ENCODE measurements around the gene FLYWCH2. TPM values are rescaled to one million over a fixed set of nuclear protein-coding genes. Genes with fewer than 3 reads are reported as not detected.

Gene FLYWCH2
- total and polyA plus RNA-seq, 2 of the 8 experiments (the other 6 are each of a cell fraction or from before 2014, with no cell fraction given) = 16.4 to 30.7 TPM

DNA sequence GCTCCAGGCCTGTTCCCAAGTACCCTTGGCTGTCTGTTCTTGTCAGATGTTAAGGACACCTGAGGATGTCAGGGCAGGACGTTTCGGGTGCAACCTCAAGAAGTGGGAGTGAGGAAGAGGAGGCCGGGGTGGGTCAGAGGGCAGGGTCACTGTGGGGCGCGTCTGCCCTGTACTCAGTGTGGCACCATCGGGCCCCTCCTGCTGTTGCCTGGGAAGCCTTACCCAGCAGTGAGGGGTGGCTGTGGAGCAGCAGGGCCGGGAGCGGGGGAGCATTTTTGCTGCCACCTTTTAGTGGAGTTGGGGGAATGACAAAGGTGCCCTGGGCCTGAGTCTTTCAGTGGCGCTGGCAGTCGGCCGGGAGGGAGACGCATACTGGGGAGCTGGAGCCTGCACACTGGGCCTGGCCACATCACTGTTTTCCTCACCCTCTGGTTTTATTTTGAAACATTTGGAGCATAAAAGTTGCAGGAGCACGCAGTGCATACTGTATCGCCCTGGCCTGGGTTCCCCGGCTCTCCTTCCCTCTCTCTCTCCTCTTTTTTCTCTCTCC lies 17.6 kb downstream of the FLYWCH2 start:
- no peak overlapping the region for H3K27ac ChIP-seq (ENCODE audit: low read depth, low read length)
- H2BK15ac ChIP-seq (ENCODE audit: low read length) = no peak overlapping the region
- H3K56ac ChIP-seq (replicated peaks; ENCODE audit: insufficient read length, low read depth, low read length) = no peak overlapping the region
- H3K4me3 ChIP-seq (ENCODE audit: extremely low read depth in 1 of 4, insufficient read depth in 2 of 4, low read depth in 3 of 4, low read length in 4 of 4) = no peak overlapping the region
- no peaks in the 10 kb centered on the region for H3K9me3 ChIP-seq (ENCODE audit: insufficient read depth in 2 of 2, low read depth in 1 of 2, low read length in 1 of 2)
- H3K23me2 ChIP-seq (ENCODE audit: low read depth, low read length) = peaks cover 4% of the 10 kb centered on the region; the same call in 1 of the 2 replicates
- no peak overlapping the region for H3K18ac ChIP-seq (ENCODE audit: extremely low read depth, low read length)
- H2BK120ac ChIP-seq (replicated peaks; ENCODE audit: low read depth, low read length) = no peak overlapping the region
- H4K5ac ChIP-seq (ENCODE audit: insufficient read length, low read depth, low read length) = no peak overlapping the region
- H4K20me1 ChIP-seq (replicated peaks in 1 of 2; ENCODE audit: control insufficient read depth in 1 of 2, insufficient read depth in 2 of 2, low read length in 2 of 2) = peaks cover 0 to 2% of the 10 kb centered on the region in 2 experiments
- H3K79me2 ChIP-seq (ENCODE audit: control insufficient read depth in 1 of 2, insufficient read depth in 2 of 2, low read length in 2 of 2) = no peaks in the 10 kb centered on the region
- DNase-seq (ENCODE audit: low read depth in 1 of 2, low spot score in 2 of 2) (no peak), FAIRE-seq (no peak)
- H3K27me3 ChIP-seq (replicated peaks in 1 of 4; ENCODE audit: control insufficient read depth in 3 of 4, extremely low read depth in 1 of 4, insufficient read depth in 3 of 4, low read length in 3 of 4) = no peaks in the 10 kb centered on the region
- H2BK20ac ChIP-seq (ENCODE audit: low read length) = no peak overlapping the region
- no peak overlapping the region for H3K23ac ChIP-seq (ENCODE audit: insufficient read length)
- H3K14ac ChIP-seq (ENCODE audit: insufficient read length) = no peak overlapping the region
- H3K36me3 ChIP-seq (ENCODE audit: control insufficient read depth in 2 of 4, insufficient read depth in 4 of 4, low read length in 3 of 4) = no peaks in the 10 kb centered on the region; a peak in 2 of 8 replicates
- H4K8ac ChIP-seq (ENCODE audit: extremely low read depth, insufficient read depth, low read length) = no peak overlapping the region; the same call in 1 of the 2 replicates
- H3K9ac ChIP-seq (replicated peaks in 1 of 4; ENCODE audit: extremely low read depth in 1 of 4, low read depth in 3 of 4, low read length in 3 of 4) = no peak overlapping the region
- H3K4me1 ChIP-seq (replicated peaks in 1 of 4; ENCODE audit: control insufficient read depth in 3 of 4, insufficient read depth in 4 of 4, low read length in 3 of 4) = peaks cover 0 to 2% (median 0%) of the 10 kb centered on the region in 4 experiments; a peak in 2 of 7 replicates
- no peak overlapping the region for H2BK5ac ChIP-seq (ENCODE audit: low read depth, low read length)
- ChIA-PET POLR2A (ENCODE audit: partially characterized antibody) (interaction anchor here (1.3 to 1.5 kb wide), 2 partner anchors 11 to 18 kb away, joined by 5 read pairs; partner anchors contain the start of gene FLYWCH2), CTCF (ENCODE audit: partially characterized antibody) (no interaction called here)
- TF ChIP-seq TBP (IDR thresholded peaks at IDR 0.05; ENCODE audit: low read depth, low read length) (no peak), CHD2 (IDR thresholded peaks at IDR 0.05; ENCODE audit: low read length) (no peak), CHD1 (IDR thresholded peaks at IDR 0.05; ENCODE audit: low read depth, low read length) (no peak), TAF1 (IDR thresholded peaks at IDR 0.05; ENCODE audit: low read depth, low read length) (no peak), POLR2A (IDR thresholded peaks at IDR 0.05; ENCODE audit: control extremely low read depth in 1 of 2, low read depth in 2 of 2, low read length in 2 of 2) (no peak), ASH2L (IDR thresholded peaks at IDR 0.05; ENCODE audit: low read length) (no peak), JUND (IDR thresholded peaks at IDR 0.05; ENCODE audit: low read length) (no peak), CBX5 (IDR thresholded peaks at IDR 0.05; ENCODE audit: low read depth, low read length) (no peak), CREB1 (IDR thresholded peaks at IDR 0.05) (no peak), SP2 (IDR thresholded peaks at IDR 0.05; ENCODE audit: low read length) (no peak), RNF2 (IDR thresholded peaks at IDR 0.05; ENCODE audit: borderline replicate concordance, low read depth, low read length, missing control alignments, poor library complexity, severe bottlenecking) (no peak)
- TF ChIP-seq, protein P1, sequence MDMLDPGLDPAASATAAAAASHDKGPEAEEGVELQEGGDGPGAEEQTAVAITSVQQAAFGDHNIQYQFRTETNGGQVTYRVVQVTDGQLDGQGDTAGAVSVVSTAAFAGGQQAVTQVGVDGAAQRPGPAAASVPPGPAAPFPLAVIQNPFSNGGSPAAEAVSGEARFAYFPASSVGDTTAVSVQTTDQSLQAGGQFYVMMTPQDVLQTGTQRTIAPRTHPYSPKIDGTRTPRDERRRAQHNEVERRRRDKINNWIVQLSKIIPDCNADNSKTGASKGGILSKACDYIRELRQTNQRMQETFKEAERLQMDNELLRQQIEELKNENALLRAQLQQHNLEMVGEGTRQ (IDR thresholded peaks at IDR 0.05; ENCODE audit: low read length) = no peak
- TF ChIP-seq, protein P2, sequence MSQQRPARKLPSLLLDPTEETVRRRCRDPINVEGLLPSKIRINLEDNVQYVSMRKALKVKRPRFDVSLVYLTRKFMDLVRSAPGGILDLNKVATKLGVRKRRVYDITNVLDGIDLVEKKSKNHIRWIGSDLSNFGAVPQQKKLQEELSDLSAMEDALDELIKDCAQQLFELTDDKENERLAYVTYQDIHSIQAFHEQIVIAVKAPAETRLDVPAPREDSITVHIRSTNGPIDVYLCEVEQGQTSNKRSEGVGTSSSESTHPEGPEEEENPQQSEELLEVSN (IDR thresholded peaks at IDR 0.05) = no peak
- H3K79me1 ChIP-seq (ENCODE audit: low read depth, low read length) = no peaks in the 10 kb centered on the region
- H2AK5ac ChIP-seq (ENCODE audit: low read depth, low read length) = no peak overlapping the region
- H3K4ac ChIP-seq (replicated peaks; ENCODE audit: insufficient read length, low read depth, low read length) = no peak overlapping the region
- 94% methylated on average over 15 of the region's 15 CpGs; no CpG with 5 or more reads in 1 of the 2 experiments for whole genome bisulfite sequencing, 2 experiments (ENCODE audit: extremely low coverage in 1 of 2, insufficient coverage in 1 of 2, insufficient read length in 1 of 2, insufficient replicate concordance in 2 of 2, low coverage in 1 of 2, low lambda C conversion rate in 2 of 2, missing lambda C conversion rate in 1 of 2)
- no peak overlapping the region for H4K91ac ChIP-seq (replicated peaks; ENCODE audit: insufficient read length, low read length)
- H2BK12ac ChIP-seq (ENCODE audit: low read depth, low read length) = no peak overlapping the region
- no peak overlapping the region for H2AFZ ChIP-seq (ENCODE audit: low read length)
- no peak overlapping the region for H3K4me2 ChIP-seq (ENCODE audit: insufficient read depth in 1 of 2, low read depth in 2 of 2, low read length in 2 of 2)
